NCI-H2171 treated with DMSO at 0.1 percent for 48 hours (cell line): ENCODE measurements around the gene IFT122.
"Not testable (repeated sequence)": the region's sequence is repeated elsewhere in the genome, so short reads cannot be mapped to it uniquely, and the experiment has no call there.

Source experiments
- DNase-seq: peaks from one replicate; lab custom pipeline; 2025; lab: John Stamatoyannopoulos, UW

Gene IFT122

DNA sequence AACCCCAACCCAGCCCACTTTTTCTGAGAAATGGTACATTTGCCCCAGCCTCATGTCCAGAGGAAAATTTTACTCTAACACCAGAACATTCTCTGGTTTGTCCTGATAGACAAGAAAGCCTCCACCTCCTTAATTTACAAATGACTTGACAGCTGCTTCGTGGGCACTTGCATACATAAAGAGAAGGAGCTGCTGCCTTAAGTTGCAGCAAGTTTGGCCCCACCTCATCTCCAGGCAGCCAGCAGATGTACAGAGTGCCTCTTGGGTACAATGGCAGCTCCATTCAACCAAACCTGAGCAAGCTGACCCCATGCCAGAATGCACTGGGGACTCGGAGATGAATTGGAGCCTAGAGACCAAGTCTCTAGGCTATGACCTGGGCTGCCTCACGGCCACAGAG lies 96.8 kb downstream of the IFT122 start:
- DNase-seq, result no peak

DNA sequence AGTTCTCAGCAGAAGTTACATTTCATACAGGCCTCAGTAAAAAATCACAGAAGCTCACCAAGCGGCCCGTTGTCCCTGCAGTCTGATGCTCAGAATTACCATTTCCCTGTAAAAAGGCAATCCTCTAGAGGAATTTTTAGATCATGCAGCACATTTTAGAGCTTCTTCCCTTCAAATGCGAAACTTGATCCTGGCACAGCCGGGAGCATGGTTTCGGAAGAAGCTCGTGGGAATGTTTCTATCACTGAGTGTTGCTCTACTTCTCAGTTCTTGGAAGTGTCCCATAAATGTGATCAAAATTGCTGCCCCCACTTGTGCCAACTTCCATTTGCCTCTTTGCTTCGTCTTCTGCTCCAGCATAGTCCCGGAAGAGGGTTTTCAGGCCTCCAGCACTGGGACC lies 99.2 kb downstream of the IFT122 start:
- peak; percentile 19 for DNase-seq

DNA sequence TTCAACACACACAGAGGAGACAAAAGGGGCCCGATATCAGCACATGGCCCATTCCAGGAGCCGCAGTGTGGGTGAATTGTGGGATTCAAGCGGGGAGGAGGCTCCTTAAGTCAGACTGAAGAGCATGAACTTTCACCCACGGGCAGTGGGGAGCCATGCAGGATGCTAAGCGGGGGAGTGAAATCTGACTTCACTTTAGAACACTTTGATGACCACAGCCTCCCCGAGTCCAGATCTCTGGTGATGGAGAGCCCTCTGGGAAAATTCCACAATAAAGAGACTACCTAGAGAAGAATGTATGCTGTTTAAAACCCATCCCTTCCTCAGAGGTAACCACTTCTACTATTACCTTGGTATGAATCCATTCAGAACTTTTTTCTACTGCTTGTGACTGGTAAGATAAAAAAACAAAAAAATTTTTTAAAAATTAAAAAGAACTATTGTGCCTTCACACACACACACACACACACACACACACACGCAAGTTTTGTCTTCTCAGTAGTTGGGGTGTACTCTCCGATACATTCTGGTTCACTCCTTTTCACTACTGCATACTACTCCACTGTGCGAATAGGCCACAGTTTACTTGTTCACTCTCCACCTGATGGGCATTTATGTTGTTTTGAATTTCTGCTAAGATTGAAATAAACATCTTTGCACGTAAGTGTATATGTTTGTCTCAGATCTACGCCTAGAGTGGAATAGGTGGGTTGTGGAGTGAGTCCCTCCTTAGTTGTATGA lies 100.9 kb downstream of the IFT122 start:
- no peak for DNase-seq

DNA sequence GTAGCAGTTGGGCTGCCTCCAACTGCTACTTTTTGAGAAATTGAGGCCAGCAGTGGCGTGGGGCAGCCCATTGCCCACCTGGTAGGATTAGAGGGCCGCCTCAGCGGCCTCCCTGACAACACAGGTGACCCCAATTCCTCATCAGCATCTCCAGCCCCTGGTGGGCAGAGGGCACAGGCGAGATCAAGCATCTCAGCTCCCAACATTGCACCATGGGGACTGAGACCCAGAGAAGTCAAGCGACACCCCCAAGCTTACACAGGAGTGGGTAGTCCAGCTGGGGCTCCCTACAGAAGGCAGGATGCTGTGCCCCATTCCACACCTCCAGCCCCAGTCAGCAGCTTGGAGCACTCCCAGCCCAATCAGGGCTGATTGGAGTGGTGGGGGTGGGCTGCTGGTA lies 102.7 kb downstream of the IFT122 start:
- no peak for DNase-seq

DNA sequence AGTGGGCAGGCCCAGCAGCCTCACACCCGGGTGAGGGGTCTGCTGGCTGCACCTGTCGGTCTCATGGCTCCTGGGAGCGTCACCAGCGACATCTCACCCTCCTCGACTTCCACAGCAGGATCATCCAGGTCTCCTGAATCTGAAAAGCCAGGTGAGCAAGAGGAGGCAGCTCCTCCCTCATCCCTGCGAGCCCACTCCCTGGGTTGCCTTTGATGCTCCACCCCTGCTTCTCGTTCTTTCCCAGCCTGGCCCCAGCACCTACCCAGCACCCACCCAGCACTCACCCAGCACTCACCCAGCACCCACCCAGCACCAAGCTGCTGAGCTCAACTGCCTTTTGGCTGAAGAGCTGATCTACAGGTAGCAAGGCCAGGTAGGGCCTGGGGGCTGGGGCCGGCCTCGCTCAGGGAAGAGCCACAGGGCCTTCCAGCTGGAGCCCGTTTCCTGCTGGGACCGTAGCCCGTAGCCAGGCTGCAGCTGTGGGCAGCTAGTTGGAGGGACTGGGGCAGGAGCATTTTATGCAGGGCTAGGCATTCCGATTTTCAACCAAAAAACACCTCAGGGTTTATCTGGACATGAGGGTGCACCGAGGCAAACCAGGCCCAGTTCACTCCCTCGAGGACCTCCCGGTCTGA lies 103.2 kb downstream of the IFT122 start, which contains the start of gene H1-8:
TSS of gene H1-8 (plus strand) at position 20 of the 635 bp plus-strand sequence. CDS start at position 64, 44 bp downstream.
- DNase-seq, result no peak

DNA sequence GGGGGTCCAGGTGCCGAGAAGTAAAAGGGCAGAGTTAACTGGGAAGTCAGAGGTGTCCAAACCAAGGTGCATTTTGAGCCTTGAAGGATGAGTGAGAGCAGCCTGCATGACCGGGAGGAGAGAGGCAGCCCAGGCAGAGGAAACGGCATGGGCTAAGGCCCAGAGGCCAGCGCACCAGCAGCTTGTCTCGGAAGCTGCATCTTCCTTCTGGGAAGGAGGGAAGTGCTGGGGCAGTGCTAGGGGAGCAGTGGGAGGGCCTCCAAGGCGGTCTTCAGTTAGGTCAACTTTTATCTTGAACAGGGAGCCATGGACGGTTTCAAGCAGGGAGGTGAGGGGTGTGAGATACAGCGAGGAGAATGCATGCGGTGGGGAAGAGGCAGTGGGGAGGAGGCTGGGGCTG lies 104.0 kb downstream of the IFT122 start:
- no peak for DNase-seq

DNA sequence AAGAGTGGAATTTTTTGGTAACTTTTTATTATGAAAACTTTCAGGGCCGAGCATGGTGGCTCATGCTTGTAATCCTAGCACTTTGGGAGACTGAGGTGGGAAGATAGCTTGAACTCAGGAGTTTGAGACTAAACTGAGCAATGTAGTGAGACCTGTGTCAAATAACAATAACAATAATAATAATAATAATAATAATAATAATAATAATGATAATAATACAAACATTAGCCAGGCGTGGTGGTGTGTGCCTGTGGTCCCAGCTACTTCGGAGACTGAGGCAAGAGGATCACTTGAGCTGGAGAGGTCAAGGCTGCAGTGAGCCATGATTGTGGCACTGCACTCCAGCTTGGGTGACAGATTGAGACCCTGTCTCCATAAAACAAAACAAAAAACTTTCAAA lies 105.9 kb downstream of the IFT122 start:
- not testable (repeated sequence) for DNase-seq

DNA sequence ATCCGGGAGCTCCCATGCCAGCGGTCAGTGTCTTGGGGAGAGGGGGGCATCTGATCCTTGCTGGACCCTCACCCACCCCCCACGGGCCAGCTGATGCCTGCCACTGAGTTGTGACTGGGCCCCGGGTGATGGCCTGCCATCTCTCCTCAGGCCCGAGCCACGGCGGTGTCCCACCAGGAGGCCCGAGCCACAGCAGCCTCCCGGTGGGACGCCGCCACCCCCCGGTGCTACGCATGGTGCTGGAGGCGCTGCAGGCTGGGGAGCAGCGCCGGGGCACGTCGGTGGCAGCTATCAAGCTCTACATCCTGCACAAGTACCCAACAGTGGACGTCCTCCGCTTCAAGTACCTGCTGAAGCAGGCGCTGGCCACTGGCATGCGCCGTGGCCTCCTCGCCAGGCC lies 107.2 kb downstream of the IFT122 start:
- DNase-seq, result no peak

DNA sequence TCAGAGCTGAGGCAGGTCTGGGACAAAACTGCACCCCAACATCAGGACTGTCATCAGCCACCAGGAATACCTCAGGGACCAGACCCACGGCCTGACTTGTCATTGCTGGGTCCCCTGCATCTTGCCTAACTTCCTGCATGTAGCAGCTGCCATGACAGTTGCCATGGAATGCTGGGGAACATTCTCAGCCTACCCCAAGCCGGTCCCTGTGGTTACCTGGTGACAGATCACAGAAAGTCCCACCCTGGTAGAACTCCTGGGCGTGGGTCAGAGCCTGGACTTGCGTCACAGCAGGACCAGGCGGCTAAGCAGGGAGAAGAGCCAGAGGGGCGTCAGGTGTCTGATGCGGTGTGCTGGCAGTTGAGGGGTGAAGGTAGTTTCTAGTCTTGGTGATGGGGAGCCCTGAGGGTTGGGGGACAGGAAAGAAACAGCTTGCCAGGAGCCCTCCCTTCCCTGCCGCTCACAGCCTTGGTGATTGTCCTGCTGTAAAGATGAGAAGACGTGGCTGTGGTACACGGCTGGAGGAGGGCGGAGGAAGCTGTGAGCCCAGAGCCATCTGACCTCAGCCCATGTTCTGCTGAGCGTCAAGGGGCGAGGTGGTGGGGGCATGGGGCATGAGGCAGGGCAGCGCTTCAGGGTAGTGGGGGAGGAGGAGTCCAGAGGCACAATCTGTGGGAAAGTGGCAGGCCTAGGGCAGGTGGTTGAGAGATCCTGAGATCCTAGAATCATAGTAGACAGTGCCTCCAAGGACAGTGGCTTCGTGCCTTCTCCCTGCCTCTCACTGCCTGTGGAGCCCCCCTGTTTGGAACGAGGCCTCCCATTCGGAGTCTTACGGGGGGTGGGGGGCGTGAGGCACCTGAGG lies 108.3 kb downstream of the IFT122 start:
- DNase-seq, result no peak

DNA sequence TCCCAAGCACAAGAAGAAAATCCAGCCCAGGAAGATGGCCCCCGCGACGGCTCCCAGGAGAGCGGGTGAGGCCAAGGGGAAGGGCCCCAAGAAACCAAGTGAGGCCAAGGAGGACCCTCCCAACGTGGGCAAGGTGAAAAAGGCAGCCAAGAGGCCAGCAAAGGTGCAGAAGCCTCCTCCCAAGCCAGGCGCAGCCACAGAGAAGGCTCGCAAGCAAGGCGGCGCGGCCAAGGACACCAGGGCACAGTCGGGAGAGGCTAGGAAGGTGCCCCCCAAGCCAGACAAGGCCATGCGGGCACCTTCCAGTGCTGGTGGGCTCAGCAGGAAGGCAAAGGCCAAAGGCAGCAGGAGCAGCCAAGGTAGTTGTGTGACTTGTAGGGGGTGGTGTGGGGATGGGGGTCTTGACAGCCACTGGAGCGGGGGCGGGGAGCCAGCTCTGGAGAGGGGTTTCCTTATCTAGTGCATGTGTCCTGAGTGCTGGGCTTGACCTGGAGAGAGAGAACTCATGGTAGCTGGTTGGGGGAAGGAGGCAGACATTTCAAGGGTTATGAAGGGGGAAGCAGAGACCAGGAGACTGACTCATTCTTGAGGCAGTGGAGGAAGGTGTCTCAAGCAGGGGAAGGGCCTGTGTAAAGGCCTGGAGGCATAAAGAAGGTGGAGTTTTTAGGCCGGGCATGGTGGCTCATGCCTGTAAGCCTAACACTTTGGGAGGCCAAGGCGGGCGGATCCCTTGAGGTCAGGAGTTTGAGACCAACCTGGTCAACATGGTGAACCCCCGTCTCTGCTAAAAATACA lies 109.2 kb downstream of the IFT122 start:
- no peak for DNase-seq

DNA sequence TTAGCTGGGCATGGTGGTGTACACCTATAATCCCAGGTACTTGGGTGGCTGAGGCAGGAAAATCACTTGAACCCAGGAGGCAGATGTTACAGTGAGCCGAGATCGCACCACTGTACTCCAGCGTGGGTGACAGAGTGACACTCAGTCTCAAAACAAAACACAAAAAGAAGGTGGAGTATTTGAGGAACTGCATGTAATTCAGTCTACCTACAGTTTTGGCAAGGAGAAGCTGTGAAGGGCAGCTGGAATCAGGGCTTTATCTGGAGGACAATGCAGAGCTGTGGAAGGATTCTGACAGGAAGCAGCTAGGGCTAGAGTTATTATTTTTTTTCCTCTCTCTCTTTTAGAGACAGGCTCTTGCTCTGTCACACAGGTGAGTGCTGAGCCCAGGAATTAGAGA lies 109.8 kb downstream of the IFT122 start:
- no peak for DNase-seq

DNA sequence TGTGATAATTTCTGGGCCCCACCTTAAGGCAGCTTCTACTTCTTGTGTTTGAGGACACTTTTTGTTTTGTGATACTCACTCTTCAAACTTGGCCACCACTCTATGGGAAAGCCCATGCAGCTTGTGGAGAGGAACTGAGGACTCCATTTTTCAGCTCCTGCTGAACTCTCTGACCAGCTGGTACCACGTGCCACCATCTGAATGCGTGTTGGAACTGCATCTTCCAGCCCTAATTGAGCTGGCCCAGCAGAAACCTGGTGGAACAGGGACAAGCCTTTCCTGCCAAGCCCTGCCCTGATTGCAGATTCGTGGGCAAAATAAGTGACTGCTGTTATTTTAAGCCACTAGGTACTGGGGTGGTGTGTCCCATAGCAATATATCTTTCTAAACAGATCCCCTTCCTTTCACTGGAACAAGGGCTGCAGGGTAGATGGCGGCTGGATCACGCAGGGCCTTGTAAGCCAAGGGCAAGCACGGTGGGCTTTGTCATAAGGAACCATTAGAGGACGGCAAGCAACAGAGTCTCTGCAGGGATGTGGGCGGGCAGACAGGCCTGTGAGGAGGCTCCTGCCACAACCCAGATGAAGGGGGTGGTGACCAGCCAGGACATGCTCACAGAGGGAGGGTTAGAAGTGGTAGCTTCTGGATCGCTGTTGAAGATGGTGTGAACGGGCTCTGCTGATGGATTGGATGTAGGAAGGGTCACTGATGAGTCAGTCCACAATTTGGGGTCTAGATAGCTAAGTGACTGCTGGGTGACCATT lies 112.4 kb downstream of the IFT122 start:
- no peak for DNase-seq

DNA sequence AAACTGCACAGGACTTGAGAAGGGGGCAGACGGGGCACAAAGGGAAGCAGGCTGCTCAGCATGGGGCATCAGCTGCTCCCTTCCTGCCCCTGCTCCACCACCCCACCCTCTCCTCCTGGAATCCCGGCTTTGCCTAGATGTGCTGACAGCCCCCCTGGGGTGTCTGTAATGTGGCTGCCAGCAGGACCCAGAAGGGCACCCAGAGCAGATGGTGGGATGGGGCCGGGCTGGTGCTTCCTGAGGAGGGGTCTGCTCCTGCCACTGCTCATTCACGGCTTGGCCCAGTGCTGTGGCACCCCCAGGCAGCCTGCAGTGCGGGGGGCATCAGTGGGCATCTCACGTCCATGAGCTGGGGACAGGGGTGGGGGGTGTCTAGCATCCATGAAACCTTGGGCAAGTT lies 113.1 kb downstream of the IFT122 start:
- DNase-seq, result peak; percentile 72

DNA sequence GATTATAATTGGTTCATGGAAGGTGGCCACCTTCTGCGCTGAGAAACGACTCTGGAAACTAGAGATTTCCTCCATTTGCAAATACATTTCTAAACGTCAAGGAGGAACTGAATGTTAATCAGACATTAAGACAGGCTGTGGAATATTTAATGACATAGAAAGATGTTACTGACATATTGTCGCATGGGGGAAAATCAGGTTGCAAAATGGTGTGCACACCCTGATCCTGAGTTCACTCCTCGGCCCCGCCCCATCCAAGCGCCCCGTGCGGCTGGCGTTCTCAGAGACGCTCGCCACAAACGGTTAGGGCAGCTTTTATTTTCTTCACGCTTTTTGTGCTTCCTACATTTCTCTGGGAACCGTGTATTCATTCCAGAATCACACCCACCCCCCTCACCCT lies 113.7 kb downstream of the IFT122 start:
- DNase-seq, result peak; percentile 55

DNA sequence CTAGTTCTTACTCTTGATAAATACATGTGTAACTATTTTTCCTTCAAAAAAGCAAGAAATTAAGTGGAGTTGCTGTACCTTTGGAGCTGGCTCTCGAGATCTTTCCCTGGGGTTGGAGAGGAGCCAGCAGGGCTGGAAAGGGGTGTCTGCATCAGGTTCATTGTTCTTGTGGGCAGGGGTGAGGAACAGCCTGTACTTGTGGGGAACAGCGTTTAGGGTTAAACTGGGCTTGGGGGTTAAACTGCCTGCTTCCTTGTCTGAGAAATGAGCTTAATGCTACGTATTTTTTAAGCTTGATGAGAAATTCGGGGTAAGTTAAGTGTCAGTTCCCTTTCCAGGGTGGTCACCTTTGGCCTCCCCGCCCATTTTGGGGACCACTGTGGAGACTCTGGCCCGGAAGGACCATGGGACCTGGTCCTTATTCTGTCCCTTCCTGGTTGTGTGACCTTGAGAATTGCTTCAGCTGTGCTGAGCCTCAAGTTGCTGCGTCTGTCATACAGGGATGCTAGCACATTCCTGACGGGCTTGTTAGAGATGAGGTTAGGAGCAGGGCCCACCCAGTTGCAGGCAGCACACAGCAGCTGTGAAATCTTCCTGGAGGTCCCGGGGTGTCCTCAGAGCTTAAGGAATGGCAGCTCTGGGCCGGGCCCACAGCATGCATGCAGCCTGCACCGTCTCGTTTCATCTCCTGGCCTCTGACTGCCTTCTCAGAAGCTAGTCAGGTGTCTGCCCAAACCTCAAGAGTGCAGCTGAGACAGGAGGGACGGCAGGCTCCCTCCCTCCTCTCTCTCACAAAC lies 114.5 kb downstream of the IFT122 start:
- peak; percentile 39 for DNase-seq

DNA sequence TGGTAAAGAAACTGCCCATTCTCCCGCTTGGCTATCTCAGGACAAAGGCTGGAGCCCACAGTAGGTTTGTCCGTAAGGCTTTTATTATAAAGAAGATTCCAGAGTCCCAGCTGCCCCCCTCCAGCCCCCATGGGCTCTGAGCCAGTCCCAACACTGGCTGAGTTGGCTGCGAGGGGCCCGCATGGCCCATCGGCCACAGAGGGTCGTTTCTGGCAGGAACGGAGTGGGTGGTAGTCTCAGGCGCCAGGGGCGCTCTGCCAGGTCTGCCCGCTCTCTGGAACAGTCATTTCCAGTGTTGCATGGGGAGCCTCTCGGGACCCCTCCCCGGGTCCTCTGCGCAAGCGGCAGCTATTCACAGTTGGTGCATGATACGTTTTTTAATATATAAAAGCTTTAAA lies 115.1 kb downstream of the IFT122 start:
- DNase-seq, result no peak

DNA sequence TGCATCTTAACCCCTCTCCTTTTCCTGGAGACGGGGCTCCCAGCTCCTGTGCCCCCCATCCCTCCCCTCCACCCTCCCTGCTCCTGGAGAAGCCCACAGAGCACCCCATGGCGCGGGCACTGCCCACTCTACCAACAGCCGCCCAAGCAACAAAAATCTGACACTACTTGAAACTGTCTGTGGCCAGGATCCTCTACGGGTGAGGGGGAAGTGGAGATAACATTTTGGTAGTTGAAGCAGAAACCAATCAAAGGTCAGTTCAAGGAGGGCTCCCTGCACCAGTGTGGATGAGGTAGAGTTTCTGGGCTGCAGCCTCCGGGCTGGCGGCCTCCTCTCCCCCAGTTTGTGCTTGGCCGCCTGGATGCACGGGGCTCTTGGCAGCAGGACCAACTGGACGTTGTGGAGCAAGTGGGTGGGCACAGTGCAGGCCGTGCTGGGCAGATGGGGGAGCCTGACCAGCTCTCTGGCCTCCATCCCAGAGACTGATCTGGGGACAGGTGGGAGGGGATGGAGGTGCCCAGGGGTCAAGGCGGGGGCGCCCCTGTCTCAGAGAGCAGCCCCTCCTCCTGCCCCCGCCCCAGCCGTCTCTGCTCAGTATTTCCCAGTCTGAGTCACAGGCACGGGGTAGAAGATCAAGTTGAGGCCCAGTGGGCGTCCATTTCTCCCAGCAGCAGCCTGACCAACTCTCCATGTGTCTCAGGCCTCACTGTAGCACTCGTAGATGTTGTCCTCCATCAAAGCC lies 115.8 kb downstream of the IFT122 start:
- DNase-seq, result no peak

DNA sequence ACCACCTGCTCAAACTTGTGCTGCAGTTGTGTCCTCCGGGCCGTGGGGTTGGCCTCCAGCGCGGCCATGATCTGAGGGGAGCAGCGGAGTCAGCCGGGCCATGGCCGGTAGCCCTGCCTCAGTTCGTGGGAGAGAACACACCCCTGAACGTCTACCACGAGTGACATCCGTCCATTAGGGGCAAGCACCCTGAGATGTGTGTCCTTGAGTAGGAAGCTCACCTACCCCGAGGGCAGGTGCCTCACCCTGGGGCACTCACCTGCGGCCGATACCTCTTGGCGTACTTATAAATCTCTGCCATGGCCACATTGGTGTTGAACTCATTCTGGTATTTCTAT lies 116.3 kb downstream of the IFT122 start:
- no peak for DNase-seq

DNA sequence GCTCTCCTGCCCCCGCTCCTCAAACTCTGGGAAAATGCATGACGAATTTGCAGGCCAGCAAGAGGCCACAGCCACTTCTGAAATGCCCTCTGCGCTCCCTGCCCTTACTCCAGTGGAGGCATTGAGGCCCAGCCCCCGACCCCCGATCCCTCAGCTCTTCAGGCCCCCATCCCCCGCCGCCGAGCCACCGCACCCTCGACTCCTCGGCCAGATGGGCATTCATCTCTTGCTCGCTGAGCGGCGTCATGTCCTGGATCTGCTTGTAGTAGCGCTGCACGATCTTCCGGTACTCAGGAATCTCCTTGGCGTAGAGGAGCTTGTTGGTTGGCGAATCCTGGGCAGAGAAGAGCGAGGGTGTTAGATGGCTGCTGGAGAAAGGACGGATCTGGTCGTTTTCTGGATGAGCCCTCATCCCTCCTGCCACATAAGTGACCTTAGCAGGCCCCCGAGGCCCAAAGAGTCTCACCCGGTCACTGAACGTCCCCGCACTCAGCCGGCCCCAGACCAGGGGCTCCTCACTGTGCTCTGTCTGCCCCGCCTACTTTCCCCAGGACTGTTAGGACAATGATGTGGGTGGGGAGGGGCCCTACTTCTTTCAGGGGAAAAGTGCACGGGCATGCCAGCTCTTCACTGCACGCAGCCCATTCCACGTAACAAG lies 117.0 kb downstream of the IFT122 start:
- no peak for DNase-seq
